NCI-H345 treated with DMSO at 0.1 percent for 48 hours (cell line): ENCODE data around the gene EEFSEC.

Source experiments
- DNase-seq: peaks from one replicate; lab custom pipeline; 2025; ENCODE audit not compliant: unreplicated experiment; lab: John Stamatoyannopoulos, UW

The EEFSEC gene

GRCh38 chr3:128283421-128283820, 130.1 kb downstream of the EEFSEC start:
- no peak for DNase-seq

DNA sequence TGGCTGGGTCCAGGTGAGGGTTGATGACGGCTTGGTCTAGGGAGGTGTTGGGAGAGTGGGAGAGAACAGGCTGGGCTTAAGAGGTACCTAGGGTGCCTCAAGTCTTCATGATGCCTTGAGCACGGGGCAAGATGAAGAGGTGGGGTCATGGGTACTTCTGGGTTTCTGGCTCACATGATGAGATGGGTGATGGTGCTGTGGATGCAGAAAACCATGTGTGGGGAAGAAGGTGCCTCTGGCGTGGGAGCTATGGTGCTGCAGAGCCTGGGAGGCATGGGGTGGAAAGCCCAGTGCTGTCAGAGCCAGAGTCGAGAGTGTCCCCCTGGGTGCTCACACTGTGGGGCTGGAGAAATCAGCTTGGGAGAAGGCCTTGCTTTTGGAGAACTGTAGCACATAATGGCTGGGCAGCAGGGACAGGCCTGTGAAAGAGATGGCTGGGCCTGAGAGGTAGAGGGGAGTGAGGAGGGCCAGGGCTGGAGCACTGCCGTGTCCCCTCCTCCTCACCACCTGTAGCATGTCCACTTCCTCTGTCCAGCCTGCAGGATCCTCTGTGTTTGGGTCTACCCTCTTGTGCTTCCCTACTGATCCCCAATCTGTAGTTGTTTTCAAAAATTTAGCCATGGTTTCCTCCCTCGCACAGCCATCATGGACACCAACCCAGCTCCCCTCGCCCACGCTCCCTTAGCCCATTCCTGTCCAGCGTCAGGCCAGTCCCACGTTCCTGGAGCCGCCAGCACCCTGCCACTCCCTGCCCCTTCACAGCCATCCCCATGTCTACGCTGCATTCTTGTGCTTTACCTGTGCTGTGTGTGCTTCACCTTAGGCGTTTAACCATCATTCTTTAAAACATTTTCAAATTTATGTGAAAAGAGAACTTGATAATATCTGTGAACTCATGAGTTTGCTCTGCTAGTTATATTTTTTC, 132.0 kb downstream of the EEFSEC start:
- no peak for DNase-seq

GRCh38 chr3:128285967-128286321, 132.7 kb downstream of the EEFSEC start:
- DNase-seq, result no peak

DNA sequence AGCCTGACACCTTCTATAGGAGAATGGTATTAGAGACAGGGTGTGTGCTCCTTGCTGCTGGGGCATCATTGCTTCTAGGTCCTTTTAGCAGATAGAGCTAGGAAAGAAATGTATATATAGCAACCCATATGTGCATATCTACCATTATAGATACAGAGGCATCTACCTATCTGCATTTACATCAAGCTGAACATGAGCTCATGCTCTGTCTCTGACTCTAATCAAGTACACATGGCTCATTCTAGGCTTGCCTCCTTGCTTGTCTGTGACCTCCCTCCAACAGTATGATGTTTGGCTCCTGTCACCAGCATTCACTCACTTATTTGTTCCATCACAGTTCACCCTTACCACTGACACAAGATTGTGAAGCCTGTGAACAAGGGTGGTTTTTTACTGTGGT, 133.4 kb downstream of the EEFSEC start:
- no peak for DNase-seq

- no peak for DNase-seq
Measured at GRCh38 chr3:128287216-128287615, 133.9 kb downstream of the EEFSEC start.

DNA sequence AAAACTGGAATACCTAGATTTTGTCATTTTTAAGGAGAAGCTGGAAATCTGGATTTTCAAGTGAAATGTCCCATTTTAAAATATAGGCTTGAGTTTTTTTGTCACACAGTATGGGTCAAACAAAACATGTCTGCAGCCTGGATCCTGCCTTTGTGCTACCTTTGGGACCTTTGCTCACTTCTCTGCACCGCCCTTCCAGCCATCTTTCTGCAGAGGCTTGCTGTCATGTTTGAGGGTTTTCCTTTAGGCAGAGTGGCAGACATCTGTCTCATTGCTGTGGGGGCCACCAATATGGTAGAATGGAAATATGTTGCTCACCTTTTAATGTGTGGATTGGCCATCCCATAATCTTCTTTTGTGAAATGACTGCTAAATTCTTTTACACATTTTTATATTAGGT, 136.3 kb downstream of the EEFSEC start:
- no peak for DNase-seq

DNA sequence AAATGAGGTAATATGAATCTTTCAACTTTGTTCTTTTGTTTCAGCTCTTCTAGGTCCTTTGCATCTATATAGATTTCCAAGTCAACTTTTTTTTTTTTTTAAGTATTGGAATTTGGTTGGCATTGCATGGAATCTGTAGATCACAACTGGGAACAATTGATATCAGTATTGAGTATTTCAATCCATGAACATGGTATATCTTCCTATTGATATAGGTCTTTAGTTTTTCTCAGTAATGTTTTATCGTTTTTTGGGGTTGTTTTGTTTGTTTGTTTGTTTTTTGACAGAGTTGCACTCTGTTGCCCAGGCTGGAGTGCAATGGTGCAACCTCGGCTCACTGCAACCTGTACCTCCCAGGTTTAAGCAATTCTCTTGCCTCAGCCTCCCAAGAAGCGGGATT, 137.2 kb downstream of the EEFSEC start:
- DNase-seq, result no peak

GRCh38 chr3:128293930-128294329, 140.6 kb downstream of the EEFSEC start:
- no peak for DNase-seq

GRCh38 chr3:128294999-128295468, 141.8 kb downstream of the EEFSEC start:
- no peak for DNase-seq

GRCh38 chr3:128296469-128297251, 143.4 kb downstream of the EEFSEC start:
- no peak for DNase-seq

- no peak for DNase-seq
Measured at GRCh38 chr3:128297401-128298138, 144.3 kb downstream of the EEFSEC start.

- DNase-seq, result no peak
Measured at GRCh38 chr3:128301186-128302023, 148.1 kb downstream of the EEFSEC start.

- DNase-seq, result no peak
Measured at GRCh38 chr3:128306481-128306880, 153.2 kb downstream of the EEFSEC start.

GRCh38 chr3:128307029-128307633, 153.8 kb downstream of the EEFSEC start:
- DNase-seq, result no peak

DNA sequence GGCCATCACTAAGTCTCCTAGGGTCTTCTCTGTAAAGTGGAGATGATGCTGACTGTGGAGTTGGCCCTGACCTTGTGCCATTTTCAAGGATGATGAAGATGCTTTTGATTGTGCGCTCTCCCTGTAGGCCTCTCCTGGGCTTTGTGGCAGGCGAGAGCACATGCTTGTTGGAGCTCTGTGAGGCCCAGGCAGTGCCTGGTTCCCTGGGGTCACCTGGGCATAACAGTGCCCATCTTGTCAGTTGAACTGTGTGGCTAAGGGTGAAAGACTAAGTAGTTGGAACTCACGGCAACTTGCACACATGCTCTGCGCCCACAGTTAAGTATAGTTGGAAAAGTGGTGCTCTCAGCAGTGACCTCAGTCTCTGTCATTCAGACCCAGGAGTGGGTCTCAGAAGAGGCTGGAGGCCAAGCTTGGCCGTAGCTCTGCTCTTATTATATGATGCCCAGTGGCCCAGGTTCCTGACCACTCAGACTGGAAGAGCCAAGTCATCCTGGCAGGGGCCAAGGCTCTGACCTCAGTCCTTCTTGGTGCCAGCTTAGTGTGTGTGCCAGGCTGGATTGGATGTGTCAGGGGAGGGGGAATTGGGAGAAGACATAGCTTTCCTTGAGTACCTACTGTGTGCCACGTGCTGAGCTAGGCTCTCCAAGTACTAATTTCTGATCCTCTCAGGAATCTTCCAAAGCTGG, 154.6 kb downstream of the EEFSEC start:
- DNase-seq, result no peak

GRCh38 chr3:128309026-128309425, 155.7 kb downstream of the EEFSEC start:
- DNase-seq, result peak; percentile 20

DNA sequence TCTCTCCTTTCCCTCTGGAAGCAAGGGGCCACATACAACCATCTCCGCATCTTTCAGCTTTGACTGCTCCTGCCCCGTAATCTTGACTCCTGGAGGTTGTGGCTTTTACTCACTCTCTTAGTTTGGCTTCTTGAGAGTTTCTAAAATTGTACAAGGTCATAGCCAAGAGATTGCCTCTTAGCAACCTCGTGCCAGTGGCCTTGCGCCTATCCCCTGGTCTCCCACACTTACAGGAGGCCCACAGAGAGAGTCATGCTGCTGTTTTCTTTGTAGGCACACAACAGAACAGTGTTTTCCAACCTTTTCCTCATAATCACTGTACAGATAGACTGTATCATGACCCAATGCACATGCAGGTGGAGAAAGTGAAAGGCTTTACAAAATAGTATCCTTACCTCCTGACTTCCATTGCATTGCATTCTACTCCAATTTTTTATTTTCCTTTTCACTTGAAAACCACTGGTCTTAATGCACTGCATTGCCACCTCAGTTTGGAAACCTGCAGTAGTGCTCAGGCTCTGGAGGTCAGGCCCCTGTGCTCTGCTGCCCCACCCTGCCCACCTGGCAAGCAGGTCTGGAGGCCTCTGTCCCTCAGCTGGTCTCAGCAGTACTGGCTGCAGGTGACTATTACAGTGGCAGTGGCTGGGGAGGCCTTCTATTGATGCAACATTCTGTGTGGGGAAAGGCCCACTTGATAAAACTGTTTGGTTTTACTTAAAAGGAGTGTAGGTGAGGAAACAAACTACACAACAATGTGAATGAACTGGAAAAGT, 157.2 kb downstream of the EEFSEC start:
- no peak for DNase-seq

DNA sequence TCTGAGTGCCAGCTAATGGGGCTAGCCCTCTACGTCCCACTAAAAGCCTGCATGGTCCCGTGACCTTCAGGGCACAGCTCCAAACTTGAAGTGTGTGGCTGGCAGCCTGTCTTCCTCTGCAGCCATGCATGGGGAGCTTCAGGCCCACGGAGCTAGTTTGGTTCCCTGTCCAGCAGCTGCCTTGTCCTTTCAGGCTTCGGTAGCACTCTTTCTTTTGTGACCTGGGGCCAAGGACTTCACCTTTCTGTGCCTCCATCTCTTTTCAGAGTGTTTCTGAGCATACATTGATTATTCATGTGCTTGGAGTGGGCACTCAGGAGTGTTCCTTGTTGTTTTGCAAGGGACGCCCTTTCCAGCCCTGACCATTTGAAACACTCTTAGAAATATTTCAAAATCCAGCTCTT, 158.2 kb downstream of the EEFSEC start:
- DNase-seq, result no peak

GRCh38 chr3:128312271-128312670, 159.0 kb downstream of the EEFSEC start:
- DNase-seq, result no peak
